Activated T-cell treated with anti-CD3 and anti-CD28 coated beads, Interleukin-2, amount 50 U/mL, for 48 hours (primary cell): ENCODE results near the gene PREB.

Source experiments
- DNase-seq, 2 experiments: peaks; one replicate each; pipeline ENCODE4 v3.0.0-alpha.2; 2020

The PREB gene

GRCh38 chr2:27152102-27152795, 17.8 kb upstream of the PREB start:
- DNase-seq, result no peak

GRCh38 chr2:27150639-27151230, 16.3 kb upstream of the PREB start:
- DNase-seq, result no peak

GRCh38 chr2:27149570-27150405, 15.4 kb upstream of the PREB start:
- no peak for DNase-seq

GRCh38 chr2:27148801-27149439, 14.5 kb upstream of the PREB start, which contains the start of gene TCF23:
Gene TCF23 (plus strand): TSS chr2:27149004. CDS start chr2:27149134, 130 bp downstream.
- no peak for DNase-seq

GRCh38 chr2:27147935-27148334, 13.5 kb upstream of the PREB start:
- no peak for DNase-seq

GRCh38 chr2:27145682-27146081, 11.2 kb upstream of the PREB start:
- no peak for DNase-seq

GRCh38 chr2:27143285-27143684, 8.8 kb upstream of the PREB start:
- DNase-seq, result no peak

- DNase-seq, result no peak
Measured at GRCh38 chr2:27139310-27139709, 4.9 kb upstream of the PREB start, which contains the start of gene PRR30. Gene PRR30 (minus strand): TSS chr2:27139410. CDS start chr2:27138329, 1,081 bp downstream.

- DNase-seq, result no peak
Measured at GRCh38 chr2:27138111-27138510, 3.7 kb upstream of the PREB start.

GRCh38 chr2:27137322-27137935, 3.0 kb upstream of the PREB start:
- DNase-seq, result no peak

- DNase-seq, result no peak
Measured at GRCh38 chr2:27136751-27137150, 2.3 kb upstream of the PREB start.

GRCh38 chr2:27135478-27135955, 1.1 kb upstream of the PREB start:
- no peak for DNase-seq

GRCh38 chr2:27134781-27135477, 493 bp upstream of the PREB start:
- no peak for DNase-seq

GRCh38 chr2:27133195-27133875, 1.1 kb downstream of the PREB start:
- DNase-seq, result peak; percentile 52 to 54

GRCh38 chr2:27131429-27131828, 3.0 kb downstream of the PREB start:
- DNase-seq, result no peak

- DNase-seq, result no peak
Measured at GRCh38 chr2:27130396-27130795, 4.0 kb downstream of the PREB start.

- no peak for DNase-seq
Measured at GRCh38 chr2:27128668-27129571, 5.5 kb downstream of the PREB start.

- no peak for DNase-seq
Measured at GRCh38 chr2:27127883-27128667, 6.4 kb downstream of the PREB start.

- no peak for DNase-seq
Measured at GRCh38 chr2:27126252-27126710, 8.2 kb downstream of the PREB start.
